K562 (cell line): ENCODE results near the gene SMAD3. TPM values are rescaled to one million over a fixed set of nuclear protein-coding genes. Genes with fewer than 3 reads are reported as not detected.

Experiments
- CBFB ChIP-seq: sonication (generic); formaldehyde crosslinking; IDR thresholded peaks from 2 replicates; pipeline ENCODE4 v1.4.0; 2020; ENCODE audit warnings: mild to moderate bottlenecking, missing genetic modification reagents
- EZH2 ChIP-seq: IDR thresholded peaks from 2 replicates; pipeline ENCODE4 v1.6.1; 2012; ENCODE audit warnings: low read depth, mild to moderate bottlenecking, inconsistent platforms, low read length, borderline replicate concordance
- NFYB ChIP-seq: IDR thresholded peaks from 2 replicates; pipeline ENCODE4 v1.6.1; 2011; ENCODE audit warnings: mild to moderate bottlenecking, moderate library complexity; ENCODE audit not compliant: insufficient read length; ENCODE audit errors: extremely low read depth
- SPI1 ChIP-seq: IDR thresholded peaks from 2 replicates; pipeline ENCODE4 v1.6.1; 2011; ENCODE audit warnings: low read depth, low read length, control low read depth, borderline replicate concordance
- TBL1XR1 ChIP-seq, 2 experiments: IDR thresholded peaks; 2 replicates each; pipeline ENCODE4 v1.6.1; 2012; ENCODE audit warnings: improper control_type of control experiment in 2 of 2, low read length in 2 of 2, mild to moderate bottlenecking in 1 of 2
- TSHZ1 ChIP-seq: fragments of 250-450 bp; sonication (Bioruptor Pico); IDR thresholded peaks from 2 replicates; pipeline ENCODE4 v1.4.0; 2020; ENCODE audit warnings: mild to moderate bottlenecking, moderate library complexity
- ZNF274 ChIP-seq: IDR thresholded peaks from 2 replicates; pipeline ENCODE4 v1.6.1; 2011; ENCODE audit warnings: low read depth, mild to moderate bottlenecking, low read length, moderate library complexity, borderline replicate concordance
- ZNF431 ChIP-seq: sonication (generic); formaldehyde crosslinking; IDR thresholded peaks from 2 replicates; pipeline ENCODE4 v1.8.0; 2022; ENCODE audit warnings: mild to moderate bottlenecking, missing genetic modification reagents
- ZNF584 ChIP-seq: fragments of 200-800 bp; sonication (Bioruptor generic); IDR thresholded peaks from 2 replicates; pipeline ENCODE4 v1.6.1; 2016; ENCODE audit warnings: low read depth, mild to moderate bottlenecking, missing genetic modification characterization, missing compliant biosample characterization
- polyA plus RNA-seq, 8 experiments: library from polyadenylated mRNA; depleted of rRNA in 4 of 8; stranded (reverse) in 5 of 8; unstranded in 3 of 8; fragments of >200 nt; fragmentation: Nextera tagmentation in 2 of 8; fragmentation: Illumina TruSeq in 1 of 8; extraction: Ambion mirVana in 2 of 8; extraction: Trizol in 1 of 8; gene quantifications; 2 replicates each; pipeline versions ENCODE4 v1.2.1 to v1.2.3, GENCODE V29; 2011 to 2014; ENCODE audit warnings: inconsistent platforms in 1 of 8, missing spikeins in 1 of 8
- total RNA-seq, 7 experiments: library from RNA; depleted of rRNA in 6 of 7; stranded (reverse); fragments of >200 nt in 6 of 7; fragmentation: Illumina TruSeq in 2 of 7; extraction: Trizol in 2 of 7; gene quantifications; 2 replicates each; pipeline versions ENCODE4 v1.2.1 to v1.2.3, GENCODE V29; 2011 to 2021; ENCODE audit warnings: low replicate concordance in 1 of 7
- TF ChIP-seq, protein P1 (sequence below): fragments of 450-650 bp; IDR thresholded peaks from 2 replicates; pipeline ENCODE4 v1.6.1; 2017; ENCODE audit warnings: mild to moderate bottlenecking, moderate library complexity

The SMAD3 gene
- total and polyA plus RNA-seq, 9 of the 15 experiments (the other 6 are each of a cell fraction or from before 2014, with no cell fraction given), result 4.3 to 39.2 (median 11.1) TPM

GRCh38 chr15:67042551-67043142, 22.8 kb upstream of the SMAD3 start (continued):
- TF ChIP-seq TSHZ1 (CRISPR knock-in tag) (no peak), ZNF584 (CRISPR knock-in tag) (no peak), NFYB (no peak), CBFB (CRISPR knock-in tag) (no peak), TBL1XR1 (IDR thresholded peaks at IDR 0.05; ENCODE audit: low read length in 2 of 2) (no peak), ZNF431 (no peak), EZH2 (no peak), ZNF274 (no peak), SPI1 (no peak)
- TF ChIP-seq, protein P1, sequence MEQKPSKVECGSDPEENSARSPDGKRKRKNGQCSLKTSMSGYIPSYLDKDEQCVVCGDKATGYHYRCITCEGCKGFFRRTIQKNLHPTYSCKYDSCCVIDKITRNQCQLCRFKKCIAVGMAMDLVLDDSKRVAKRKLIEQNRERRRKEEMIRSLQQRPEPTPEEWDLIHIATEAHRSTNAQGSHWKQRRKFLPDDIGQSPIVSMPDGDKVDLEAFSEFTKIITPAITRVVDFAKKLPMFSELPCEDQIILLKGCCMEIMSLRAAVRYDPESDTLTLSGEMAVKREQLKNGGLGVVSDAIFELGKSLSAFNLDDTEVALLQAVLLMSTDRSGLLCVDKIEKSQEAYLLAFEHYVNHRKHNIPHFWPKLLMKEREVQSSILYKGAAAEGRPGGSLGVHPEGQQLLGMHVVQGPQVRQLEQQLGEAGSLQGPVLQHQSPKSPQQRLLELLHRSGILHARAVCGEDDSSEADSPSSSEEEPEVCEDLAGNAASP, result no peak
